Medulla oblongata (tissue), 1 donor: ENCODE results near the gene BICD1.
A peak's percentile ranks its signal among the peaks of the same experiment; 100 is the strongest.

ENCODE experiments used
- DNase-seq: peaks from one replicate; pipeline ENCODE4 v3.0.0-alpha.2; 2015; ENCODE audit errors: extremely low spot score

BICD1 gene

GRCh38 chr12:32102234-32102633, 4.4 kb upstream of the BICD1 start:
- no peak for DNase-seq

- DNase-seq: no peak
These were observed 1.9 kb upstream of the BICD1 start for GRCh38 chr12:32104572-32105355.

- peak; percentile 14 for DNase-seq
These were observed 596 bp upstream of the BICD1 start for GRCh38 chr12:32105986-32106516.

GRCh38 chr12:32107359-32108267, 966 bp downstream of the BICD1 start:
- DNase-seq: peak; percentile 50

GRCh38 chr12:32108787-32109186, 2.1 kb downstream of the BICD1 start:
- DNase-seq: no peak

GRCh38 chr12:32110417-32110816, 3.8 kb downstream of the BICD1 start:
- peak; percentile 19 for DNase-seq

GRCh38 chr12:32110942-32111341, 4.3 kb downstream of the BICD1 start:
- no peak for DNase-seq

- peak; percentile 67 for DNase-seq
These were observed 8.9 kb downstream of the BICD1 start for GRCh38 chr12:32115404-32116104.

GRCh38 chr12:32116897-32117296, 10.2 kb downstream of the BICD1 start:
- DNase-seq: no peak

- DNase-seq: no peak
These were observed 10.7 kb downstream of the BICD1 start for GRCh38 chr12:32117316-32117715.

- DNase-seq: no peak
These were observed 12.2 kb downstream of the BICD1 start for GRCh38 chr12:32118806-32119205.

- no peak for DNase-seq
These were observed 13.8 kb downstream of the BICD1 start for GRCh38 chr12:32120419-32120818.

- no peak for DNase-seq
These were observed 18.0 kb downstream of the BICD1 start for GRCh38 chr12:32124637-32125036.

GRCh38 chr12:32125455-32126084, 18.9 kb downstream of the BICD1 start:
- no peak for DNase-seq

GRCh38 chr12:32126720-32127119, 20.1 kb downstream of the BICD1 start:
- DNase-seq: no peak

- DNase-seq: no peak
These were observed 25.0 kb downstream of the BICD1 start for GRCh38 chr12:32131666-32132065.

- DNase-seq: no peak
These were observed 27.6 kb downstream of the BICD1 start for GRCh38 chr12:32134101-32134888.

- DNase-seq: no peak
These were observed 29.3 kb downstream of the BICD1 start for GRCh38 chr12:32135967-32136366.

- no peak for DNase-seq
These were observed 29.8 kb downstream of the BICD1 start for GRCh38 chr12:32136404-32136803.

GRCh38 chr12:32139064-32139421, 32.4 kb downstream of the BICD1 start:
- DNase-seq: peak; percentile 69

GRCh38 chr12:32140877-32141276, 34.2 kb downstream of the BICD1 start:
- no peak for DNase-seq
